ENCODE measurements around the gene TSC22D1. TPM values are rescaled to one million over a fixed set of nuclear protein-coding genes. Genes with fewer than 3 reads are reported as not detected.
A peak's percentile ranks its signal among the peaks of the same experiment; 100 is the strongest.

Gene TSC22D1
- total RNA-seq, 1 experiment from 2014 or later, result 20.1 TPM

DNA sequence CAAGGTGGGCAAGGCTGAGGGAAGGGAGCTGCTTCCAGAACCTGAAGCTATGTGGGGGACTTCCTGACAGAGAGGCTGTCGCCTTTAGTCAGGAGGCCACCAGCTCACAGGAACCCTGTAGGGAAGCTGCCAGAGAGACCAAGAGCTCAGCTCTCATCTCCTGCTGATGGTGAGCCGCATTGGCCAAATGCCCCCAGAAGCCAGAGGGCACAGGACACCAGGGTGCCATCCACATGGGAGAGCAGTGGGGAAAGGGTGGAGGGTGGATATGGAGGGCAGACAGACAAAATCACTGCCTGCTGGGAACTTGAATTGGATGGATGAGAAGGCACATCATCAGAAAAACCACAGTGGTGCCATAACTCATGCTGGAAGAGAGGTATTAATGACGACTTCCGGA is 166.5 kb downstream of the TSC22D1 start:
- Histone ChIP-seq H3K9me2 (replicated peaks; ENCODE audit: insufficient read depth, low read length) (no peaks in the 10 kb centered on the region), H3K27ac (ENCODE audit: low read length) (no peak overlapping the region), H3K36me3 (ENCODE audit: insufficient read depth, low read length) (no peaks in the 10 kb centered on the region), H3K27me3 (ENCODE audit: low read length) (no peaks in the 10 kb centered on the region), H3K9me3 (ENCODE audit: low read length) (no peaks in the 10 kb centered on the region), H3K9ac (ENCODE audit: low read length) (no peak overlapping the region), H4K20me1 (ENCODE audit: insufficient read depth, low read depth, low read length) (no peaks in the 10 kb centered on the region), H3K79me2 (ENCODE audit: low read length) (no peaks in the 10 kb centered on the region), H3K4me1 (ENCODE audit: low read length) (no peaks in the 10 kb centered on the region), H2AFZ (ENCODE audit: low read length) (no peak overlapping the region), H3K4me3 (ENCODE audit: low read length) (no peak overlapping the region), H3K4me2 (ENCODE audit: low read depth, low read length, poor library complexity, severe bottlenecking) (no peak overlapping the region)
- DNase-seq, result no peak

DNA sequence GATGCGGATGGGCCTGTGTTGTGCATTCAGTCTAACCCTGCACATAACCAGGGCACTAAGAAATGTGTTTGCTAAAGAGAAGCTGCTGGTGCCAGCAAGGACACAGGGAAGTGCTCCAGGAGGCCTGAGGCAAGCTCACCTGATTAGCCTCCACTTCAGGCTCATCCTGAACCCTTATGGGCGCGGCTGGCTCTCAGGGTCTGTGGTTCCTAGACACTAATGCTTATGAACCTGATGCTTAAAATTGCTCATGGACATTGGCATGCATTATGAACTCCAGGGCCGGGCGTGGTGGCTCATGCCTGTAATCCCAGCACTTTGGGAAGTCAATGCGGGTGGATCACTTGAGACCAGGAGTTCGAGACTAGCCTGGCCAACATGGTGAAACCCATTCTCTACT is 168.2 kb downstream of the TSC22D1 start:
- no peaks in the 10 kb centered on the region for H3K4me1 ChIP-seq (ENCODE audit: low read length)
- no peak overlapping the region for H3K27ac ChIP-seq (ENCODE audit: low read length)
- DNase-seq, result no peak
- H3K4me2 ChIP-seq (ENCODE audit: low read depth, low read length, poor library complexity, severe bottlenecking), result no peak overlapping the region
- no peaks in the 10 kb centered on the region for H3K79me2 ChIP-seq (ENCODE audit: low read length)
- H3K27me3 ChIP-seq (ENCODE audit: low read length), result no peaks in the 10 kb centered on the region
- no peak overlapping the region for H3K4me3 ChIP-seq (ENCODE audit: low read length)
- no peak overlapping the region for H2AFZ ChIP-seq (ENCODE audit: low read length)
- H3K9me3 ChIP-seq (ENCODE audit: low read length), result no peaks in the 10 kb centered on the region
- no peaks in the 10 kb centered on the region for H4K20me1 ChIP-seq (ENCODE audit: insufficient read depth, low read depth, low read length)
- H3K36me3 ChIP-seq (ENCODE audit: insufficient read depth, low read length), result no peaks in the 10 kb centered on the region
- no peak overlapping the region for H3K9ac ChIP-seq (ENCODE audit: low read length)
- no peaks in the 10 kb centered on the region for H3K9me2 ChIP-seq (replicated peaks; ENCODE audit: insufficient read depth, low read length)

DNA sequence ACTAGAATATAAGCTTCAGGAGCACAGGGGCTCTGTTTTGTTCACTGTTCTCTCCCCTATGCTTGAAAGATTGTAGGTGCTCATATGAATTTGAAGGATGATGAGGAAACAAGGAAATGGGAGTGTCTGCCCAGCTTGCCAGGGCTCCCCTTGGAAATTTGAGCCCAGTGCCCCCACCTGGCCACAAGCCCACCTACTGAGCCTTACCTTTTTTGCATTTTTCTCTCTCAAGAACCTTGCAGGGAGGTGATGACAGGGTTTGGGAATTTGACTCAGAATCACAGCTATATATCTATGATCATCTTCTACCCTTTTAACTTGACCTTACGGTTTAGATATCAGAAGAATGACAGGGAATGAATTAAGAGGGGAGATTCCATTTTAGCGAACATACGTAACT is 168.8 kb downstream of the TSC22D1 start:
- Histone ChIP-seq H3K9me3 (ENCODE audit: low read length) (no peaks in the 10 kb centered on the region), H4K20me1 (ENCODE audit: insufficient read depth, low read depth, low read length) (no peaks in the 10 kb centered on the region), H2AFZ (ENCODE audit: low read length) (no peak overlapping the region), H3K79me2 (ENCODE audit: low read length) (no peaks in the 10 kb centered on the region), H3K36me3 (ENCODE audit: insufficient read depth, low read length) (no peaks in the 10 kb centered on the region), H3K4me1 (ENCODE audit: low read length) (no peaks in the 10 kb centered on the region), H3K4me3 (ENCODE audit: low read length) (no peak overlapping the region), H3K4me2 (ENCODE audit: low read depth, low read length, poor library complexity, severe bottlenecking) (no peak overlapping the region), H3K27me3 (ENCODE audit: low read length) (no peaks in the 10 kb centered on the region), H3K27ac (ENCODE audit: low read length) (no peak overlapping the region), H3K9me2 (replicated peaks; ENCODE audit: insufficient read depth, low read length) (no peaks in the 10 kb centered on the region), H3K9ac (ENCODE audit: low read length) (no peak overlapping the region)
- no peak for DNase-seq

DNA sequence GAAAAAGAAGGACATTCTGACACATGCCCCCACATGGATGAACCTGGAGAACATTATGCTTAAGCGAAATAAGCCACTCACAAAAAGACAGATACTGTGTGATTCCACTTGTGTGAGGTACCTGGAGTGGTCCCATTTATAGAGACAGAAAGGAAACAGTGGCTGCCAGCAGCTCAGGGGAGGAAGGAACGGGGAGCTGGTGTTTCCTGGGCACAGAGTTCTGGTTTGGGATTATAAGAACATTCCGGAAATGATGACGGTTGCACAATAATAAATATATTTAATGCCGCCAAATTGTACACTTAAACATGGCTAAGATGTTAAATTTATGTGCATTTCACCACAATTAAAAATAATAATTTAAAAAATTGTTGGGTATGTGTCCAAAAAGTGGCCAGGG is 169.5 kb downstream of the TSC22D1 start:
- Histone ChIP-seq H3K9me2 (replicated peaks; ENCODE audit: insufficient read depth, low read length) (no peaks in the 10 kb centered on the region), H3K27me3 (ENCODE audit: low read length) (no peaks in the 10 kb centered on the region), H3K27ac (ENCODE audit: low read length) (no peak overlapping the region), H2AFZ (ENCODE audit: low read length) (no peak overlapping the region), H3K36me3 (ENCODE audit: insufficient read depth, low read length) (no peaks in the 10 kb centered on the region), H3K4me2 (ENCODE audit: low read depth, low read length, poor library complexity, severe bottlenecking) (no peak overlapping the region), H3K4me3 (ENCODE audit: low read length) (no peak overlapping the region), H3K79me2 (ENCODE audit: low read length) (no peaks in the 10 kb centered on the region), H3K9me3 (ENCODE audit: low read length) (no peaks in the 10 kb centered on the region), H3K4me1 (ENCODE audit: low read length) (no peaks in the 10 kb centered on the region), H3K9ac (ENCODE audit: low read length) (no peak overlapping the region), H4K20me1 (ENCODE audit: insufficient read depth, low read depth, low read length) (no peaks in the 10 kb centered on the region)
- no peak for DNase-seq

DNA sequence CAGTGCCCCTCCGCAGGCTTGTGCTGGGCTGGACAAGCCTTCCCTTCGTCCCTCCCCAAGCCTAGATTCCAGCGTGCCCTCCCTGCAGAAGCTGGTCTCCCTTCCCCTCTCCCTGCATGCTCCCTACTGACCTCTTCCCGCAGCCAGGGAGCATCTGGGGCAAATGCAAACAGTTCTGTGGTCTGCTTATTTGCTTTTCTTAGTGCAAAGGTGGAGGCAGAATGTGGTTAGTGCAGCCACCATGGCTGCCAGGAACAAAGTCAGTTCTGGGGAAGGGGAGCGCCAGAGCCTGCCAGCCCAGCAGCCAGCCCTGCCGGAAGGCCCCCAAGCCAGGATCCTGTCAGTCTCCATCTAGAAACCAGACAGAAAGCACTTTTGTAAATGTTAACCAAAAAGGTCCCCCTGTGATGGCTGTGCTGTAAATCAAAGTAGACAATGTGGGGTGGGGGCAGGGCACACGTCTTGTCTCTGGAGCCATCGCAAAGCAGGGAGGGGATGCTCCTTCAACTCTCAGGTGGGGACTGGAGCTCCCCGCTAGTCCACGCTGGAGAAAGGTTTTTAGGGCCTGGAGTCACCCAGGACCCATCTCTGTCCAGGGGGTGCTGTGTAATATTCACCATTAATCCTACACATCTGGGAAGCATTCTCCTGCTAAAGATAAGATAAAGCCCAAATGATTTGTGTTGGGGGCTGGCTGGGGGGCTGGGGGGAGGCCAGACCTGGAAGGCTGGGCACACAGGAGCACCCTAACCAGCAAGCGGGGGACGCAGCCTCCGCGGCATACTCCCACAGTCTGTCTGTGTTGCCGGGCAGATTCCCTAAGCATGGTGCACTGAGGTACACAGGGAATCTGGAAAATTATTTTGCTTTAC is 171.6 kb downstream of the TSC22D1 start:
- Histone ChIP-seq H4K20me1 (ENCODE audit: insufficient read depth, low read depth, low read length) (no peaks in the 10 kb centered on the region), H3K27ac (ENCODE audit: low read length) (no peak overlapping the region), H3K36me3 (ENCODE audit: insufficient read depth, low read length) (no peaks in the 10 kb centered on the region), H3K4me2 (ENCODE audit: low read depth, low read length, poor library complexity, severe bottlenecking) (no peak overlapping the region), H3K27me3 (ENCODE audit: low read length) (no peaks in the 10 kb centered on the region), H2AFZ (ENCODE audit: low read length) (no peak overlapping the region), H3K79me2 (ENCODE audit: low read length) (no peaks in the 10 kb centered on the region), H3K9me2 (replicated peaks; ENCODE audit: insufficient read depth, low read length) (no peaks in the 10 kb centered on the region), H3K9me3 (ENCODE audit: low read length) (no peaks in the 10 kb centered on the region), H3K9ac (ENCODE audit: low read length) (no peak overlapping the region), H3K4me1 (ENCODE audit: low read length) (no peaks in the 10 kb centered on the region), H3K4me3 (ENCODE audit: low read length) (no peak overlapping the region)
- DNase-seq, result no peak

DNA sequence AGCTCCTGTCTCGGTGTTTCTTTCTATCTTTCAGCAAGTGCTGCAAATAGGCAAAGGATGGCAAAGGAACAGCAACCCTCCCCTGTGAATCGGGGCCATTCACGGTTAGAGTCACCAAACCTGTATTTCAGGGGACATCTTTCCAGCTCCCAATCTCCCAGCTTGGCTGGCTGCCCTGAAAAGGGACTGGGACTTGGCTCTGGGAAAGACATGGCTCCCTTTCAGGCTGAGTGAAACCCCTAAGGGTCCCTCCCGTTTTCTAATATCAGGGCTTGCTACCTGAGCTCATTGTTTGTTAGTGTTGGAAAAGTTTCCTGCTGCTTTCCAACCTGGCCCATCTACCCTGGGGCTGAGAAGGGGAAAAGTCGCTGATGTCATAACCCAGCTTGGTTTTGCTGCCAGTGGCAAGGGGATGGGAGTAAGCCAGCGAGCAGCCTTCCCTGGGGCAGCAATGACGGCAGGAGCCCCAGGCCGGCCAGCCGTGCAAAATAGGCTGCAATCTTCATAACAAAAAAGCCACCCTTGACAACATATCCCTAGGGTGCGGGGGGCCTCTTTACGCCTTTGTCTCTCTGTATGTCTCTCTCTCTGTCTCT is 172.6 kb downstream of the TSC22D1 start:
- H3K9me2 ChIP-seq (replicated peaks; ENCODE audit: insufficient read depth, low read length), result no peaks in the 10 kb centered on the region
- no peaks in the 10 kb centered on the region for H4K20me1 ChIP-seq (ENCODE audit: insufficient read depth, low read depth, low read length)
- no peaks in the 10 kb centered on the region for H3K9me3 ChIP-seq (ENCODE audit: low read length)
- H2AFZ ChIP-seq (ENCODE audit: low read length), result no peak overlapping the region
- no peaks in the 10 kb centered on the region for H3K27me3 ChIP-seq (ENCODE audit: low read length)
- no peaks in the 10 kb centered on the region for H3K4me1 ChIP-seq (ENCODE audit: low read length)
- no peak overlapping the region for H3K9ac ChIP-seq (ENCODE audit: low read length)
- H3K36me3 ChIP-seq (ENCODE audit: insufficient read depth, low read length), result no peaks in the 10 kb centered on the region
- DNase-seq, result no peak
- no peaks in the 10 kb centered on the region for H3K79me2 ChIP-seq (ENCODE audit: low read length)
- H3K4me2 ChIP-seq (ENCODE audit: low read depth, low read length, poor library complexity, severe bottlenecking), result no peak overlapping the region
- H3K27ac ChIP-seq (ENCODE audit: low read length), result no peak overlapping the region
- no peak overlapping the region for H3K4me3 ChIP-seq (ENCODE audit: low read length)

DNA sequence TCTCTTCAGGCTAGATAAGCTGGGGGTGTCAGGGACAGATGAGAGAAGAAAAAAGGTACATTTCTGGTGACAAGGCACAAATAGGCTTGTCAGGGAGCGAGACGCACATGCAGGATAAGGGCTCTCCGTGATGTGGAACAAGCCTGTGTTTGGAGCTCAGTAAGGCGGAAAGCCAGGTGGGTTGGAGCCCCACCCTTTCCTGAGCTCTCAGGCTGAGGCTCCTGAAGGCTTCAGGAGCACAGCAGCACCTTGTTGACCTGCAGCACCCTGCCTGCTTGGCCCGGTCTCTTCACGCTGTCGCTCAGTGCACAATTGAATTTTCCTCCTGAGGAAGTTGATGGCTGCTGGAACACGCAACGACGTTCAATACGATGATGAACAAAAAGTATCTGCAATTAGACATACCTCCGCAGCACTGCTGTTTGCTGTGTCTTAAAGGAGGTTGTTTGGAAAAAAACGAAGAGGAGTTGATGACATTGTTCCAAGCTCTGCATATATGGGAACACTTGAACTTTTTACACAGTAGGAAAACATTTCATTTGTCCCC is 173.2 kb downstream of the TSC22D1 start:
- H3K4me1 ChIP-seq (ENCODE audit: low read length), result no peaks in the 10 kb centered on the region
- no peaks in the 10 kb centered on the region for H3K27me3 ChIP-seq (ENCODE audit: low read length)
- no peak overlapping the region for H3K4me3 ChIP-seq (ENCODE audit: low read length)
- DNase-seq, result peak; percentile 9
- H3K4me2 ChIP-seq (ENCODE audit: low read depth, low read length, poor library complexity, severe bottlenecking), result no peak overlapping the region
- H3K27ac ChIP-seq (ENCODE audit: low read length), result no peak overlapping the region
- no peaks in the 10 kb centered on the region for H4K20me1 ChIP-seq (ENCODE audit: insufficient read depth, low read depth, low read length)
- H3K79me2 ChIP-seq (ENCODE audit: low read length), result no peaks in the 10 kb centered on the region
- no peak overlapping the region for H3K9ac ChIP-seq (ENCODE audit: low read length)
- H3K36me3 ChIP-seq (ENCODE audit: insufficient read depth, low read length), result no peaks in the 10 kb centered on the region
- H3K9me2 ChIP-seq (replicated peaks; ENCODE audit: insufficient read depth, low read length), result no peaks in the 10 kb centered on the region
- no peak overlapping the region for H2AFZ ChIP-seq (ENCODE audit: low read length)
- no peaks in the 10 kb centered on the region for H3K9me3 ChIP-seq (ENCODE audit: low read length)

DNA sequence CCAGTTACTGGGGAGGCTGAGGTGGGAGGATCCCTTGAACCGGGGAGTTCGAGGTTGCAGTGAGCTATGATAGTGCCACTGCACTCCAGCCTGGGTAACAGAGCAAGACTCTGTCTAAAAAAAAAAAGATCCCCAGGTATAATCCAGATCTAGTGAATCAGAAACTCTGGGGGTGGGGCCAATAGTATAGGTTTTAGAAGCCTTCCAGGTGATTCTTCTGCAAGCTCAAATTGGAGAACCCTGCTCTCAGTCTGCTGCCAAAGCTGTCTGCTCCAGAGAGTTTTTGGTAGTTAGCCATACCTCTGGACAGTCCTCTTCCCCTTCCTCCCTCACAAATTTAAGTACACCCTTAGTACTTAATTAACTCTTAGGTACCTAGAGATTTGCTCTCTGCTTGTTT is 174.6 kb downstream of the TSC22D1 start:
- no peak for DNase-seq
- no peaks in the 10 kb centered on the region for H3K9me2 ChIP-seq (replicated peaks; ENCODE audit: insufficient read depth, low read length)
- no peaks in the 10 kb centered on the region for H3K27me3 ChIP-seq (ENCODE audit: low read length)
- H2AFZ ChIP-seq (ENCODE audit: low read length), result no peak overlapping the region
- H3K4me1 ChIP-seq (ENCODE audit: low read length), result no peaks in the 10 kb centered on the region
- no peaks in the 10 kb centered on the region for H3K36me3 ChIP-seq (ENCODE audit: insufficient read depth, low read length)
- no peak overlapping the region for H3K4me2 ChIP-seq (ENCODE audit: low read depth, low read length, poor library complexity, severe bottlenecking)
- H3K4me3 ChIP-seq (ENCODE audit: low read length), result no peak overlapping the region
- no peaks in the 10 kb centered on the region for H3K9me3 ChIP-seq (ENCODE audit: low read length)
- H4K20me1 ChIP-seq (ENCODE audit: insufficient read depth, low read depth, low read length), result no peaks in the 10 kb centered on the region
- H3K27ac ChIP-seq (ENCODE audit: low read length), result no peak overlapping the region
- H3K9ac ChIP-seq (ENCODE audit: low read length), result no peak overlapping the region
- no peaks in the 10 kb centered on the region for H3K79me2 ChIP-seq (ENCODE audit: low read length)
